Middle frontal gyrus (tissue), 1 donor: ENCODE data around the gene ACOT12.
"Not testable (repeated sequence)": the region's sequence is repeated elsewhere in the genome, so short reads cannot be mapped to it uniquely, and the experiment has no call there.

ENCODE experiments used
- DNase-seq: peaks from one replicate; pipeline ENCODE4 v3.0.0-alpha.2; 2015; ENCODE audit warnings: low spot score; ENCODE audit errors: extremely low spot score

ACOT12 gene

DNA sequence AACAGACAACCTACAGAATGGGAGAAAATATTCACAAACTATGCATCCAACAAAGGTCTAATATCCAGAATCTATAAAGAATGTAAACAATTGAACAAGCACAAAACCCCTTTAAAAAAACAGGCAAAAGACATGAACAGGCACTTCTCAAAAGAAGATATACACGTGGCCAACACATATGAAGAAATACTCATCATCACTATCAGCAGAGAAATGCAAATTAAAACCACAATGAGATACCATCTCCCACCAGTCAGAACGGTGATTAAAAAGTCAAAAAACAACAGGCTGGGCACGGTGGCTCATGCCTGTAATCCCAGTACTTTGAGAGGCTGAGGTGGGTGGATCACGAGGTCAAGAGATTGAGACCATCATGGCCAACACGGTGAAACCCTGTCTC, 99.9 kb downstream of the ACOT12 start:
- DNase-seq = not testable (repeated sequence)

DNA sequence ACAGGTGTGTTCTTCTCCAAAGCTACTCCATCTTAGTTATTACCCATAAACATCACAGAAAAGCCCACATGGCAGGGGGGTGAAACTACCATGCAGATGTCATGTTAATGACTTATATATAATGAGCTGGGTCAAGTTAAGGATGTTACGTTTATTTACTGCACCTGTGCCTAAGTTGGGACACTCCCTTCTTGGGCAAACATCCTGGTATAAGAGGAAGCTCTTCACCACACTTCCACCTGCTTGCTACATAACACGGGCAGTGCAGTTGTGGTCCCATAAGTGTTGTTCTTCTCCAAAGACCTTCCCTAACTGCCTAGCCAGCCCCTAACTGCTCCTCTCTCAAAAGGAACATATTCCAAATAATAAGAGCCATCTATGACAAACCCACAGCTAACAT, 101.8 kb downstream of the ACOT12 start:
- no peak for DNase-seq

DNA sequence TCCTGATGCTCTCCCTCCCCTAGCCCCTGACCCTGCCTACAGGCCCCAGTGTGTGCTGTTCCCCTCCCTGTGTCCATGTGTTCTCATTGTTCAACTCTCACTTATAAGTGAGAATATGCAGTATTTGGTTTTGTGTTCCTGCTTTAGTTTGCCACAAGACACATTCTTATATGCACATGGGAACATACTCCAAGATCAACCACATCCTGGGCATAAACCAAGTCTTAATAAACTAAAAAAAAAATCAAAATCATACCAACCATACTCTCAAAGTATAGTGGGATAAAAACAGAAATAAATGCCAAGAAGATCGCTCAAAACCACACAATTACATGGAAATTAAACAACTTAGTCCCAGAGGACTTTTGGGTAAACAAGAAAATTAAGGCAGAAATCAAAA, 103.8 kb downstream of the ACOT12 start:
- no peak for DNase-seq

DNA sequence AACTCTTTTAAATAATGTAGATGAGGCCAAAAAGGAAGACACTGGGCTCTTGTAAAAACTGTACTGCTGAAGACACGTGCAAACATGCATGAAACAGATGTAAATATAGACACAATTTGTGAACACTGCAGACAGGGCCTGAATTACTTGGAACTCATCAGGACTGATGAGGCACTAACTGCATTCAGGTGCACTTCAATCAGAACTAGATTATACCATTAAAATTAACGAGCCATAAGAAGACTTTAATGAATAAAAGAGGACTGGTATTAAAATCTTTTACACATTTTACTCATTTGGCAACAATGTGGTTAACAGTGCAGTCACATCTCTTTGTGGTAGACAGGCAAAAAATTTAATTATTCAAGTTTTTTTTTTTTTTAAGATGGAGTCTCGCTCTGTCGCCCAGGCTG, 105.9 kb downstream of the ACOT12 start:
- no peak for DNase-seq

DNA sequence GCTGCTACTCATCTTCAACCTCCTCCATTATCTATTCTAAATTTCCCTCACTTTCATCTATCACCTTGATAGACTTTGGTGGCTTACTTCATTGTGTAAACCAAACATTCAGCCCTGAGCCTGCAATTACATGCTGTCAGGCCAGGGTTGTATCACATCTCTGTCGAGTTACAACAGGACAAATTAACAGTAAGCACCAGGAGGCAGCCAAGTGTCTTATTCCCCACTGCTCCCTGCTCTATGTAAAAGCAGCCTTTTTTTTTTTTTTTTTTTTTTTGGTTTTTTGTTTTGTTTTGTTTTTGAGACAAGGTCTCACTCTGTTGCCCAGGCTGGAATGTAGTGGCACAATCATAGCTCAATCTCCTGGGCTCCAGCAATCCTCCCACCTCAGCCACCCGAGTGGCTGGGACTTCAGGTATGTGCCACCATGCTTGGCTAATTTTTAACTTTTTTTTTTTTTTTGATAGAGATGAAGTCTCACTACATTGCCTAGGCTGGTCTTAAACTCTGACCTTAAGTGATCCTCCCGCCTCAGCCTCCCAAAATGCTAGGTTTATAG, 107.8 kb downstream of the ACOT12 start:
- no peak for DNase-seq

DNA sequence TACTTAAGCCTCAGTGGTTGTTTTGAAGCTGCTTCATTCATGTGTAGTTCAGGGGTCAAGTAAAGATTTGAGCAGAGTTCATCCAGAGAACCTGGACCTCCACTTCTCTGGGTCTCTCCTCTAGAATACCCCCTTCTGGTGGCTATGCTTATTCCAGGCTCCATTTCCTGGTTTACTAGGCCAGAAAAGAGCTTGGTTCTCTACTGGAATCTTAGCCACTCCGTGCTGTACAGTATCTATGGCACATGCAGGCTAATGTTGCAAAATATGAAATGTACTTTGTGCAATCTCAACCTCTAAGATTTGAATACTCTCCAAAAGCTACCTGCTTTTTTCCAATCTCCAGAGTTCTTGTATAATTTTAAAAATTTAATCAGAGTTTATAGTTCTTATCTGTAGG, 110.0 kb downstream of the ACOT12 start:
- no peak for DNase-seq
